Muscle of leg (tissue), 11 donors: ENCODE measurements around the gene P2RY8. TPM values are rescaled to one million over a fixed set of nuclear protein-coding genes. Genes with fewer than 3 reads are reported as not detected.
"Not testable (repeated sequence)": the region's sequence is repeated elsewhere in the genome, so short reads cannot be mapped to it uniquely, and the experiment has no call there.

Experiments used
- DNase-seq: peaks from one replicate; pipeline ENCODE4 v3.0.0; 2013
- H3K27ac ChIP-seq: one replicate; pipeline ENCODE4 v1.5.1; 2013; ENCODE audit warnings: mild to moderate bottlenecking, low read length, control low read depth
- H3K27me3 ChIP-seq: one replicate; pipeline ENCODE4 v1.6.1; 2013; ENCODE audit warnings: low read length; ENCODE audit not compliant: control insufficient read depth, insufficient read depth
- H3K36me3 ChIP-seq: one replicate; pipeline ENCODE4 v1.6.1; 2013; ENCODE audit warnings: low read length; ENCODE audit not compliant: control insufficient read depth, insufficient read depth
- H3K4me1 ChIP-seq: one replicate; pipeline ENCODE4 v1.6.1; 2013; ENCODE audit warnings: low read length; ENCODE audit not compliant: control insufficient read depth, insufficient read depth
- H3K4me3 ChIP-seq: one replicate; pipeline ENCODE4 v1.5.1; 2013; ENCODE audit warnings: low read length, control low read depth
- H3K9me3 ChIP-seq: replicated peaks from 2 replicates; pipeline ENCODE4 v1.6.1; 2013; ENCODE audit warnings: low read depth, low read length; ENCODE audit not compliant: control insufficient read depth
- WGBS: methylation state at CpG from one replicate; pipeline ENCODE4 v1.1.5; 2013; ENCODE audit warnings: missing lambda C conversion rate; ENCODE audit not compliant: insufficient coverage; 5-methylcytosine and 5-hydroxymethylcytosine counted together
- polyA plus RNA-seq, 8 donors: library from polyadenylated mRNA; unstranded; fragments of 120-200 nt; gene quantifications; one replicate each; pipeline versions ENCODE4 v1.2.1 to v1.2.3, GENCODE V29; 2013; ENCODE audit warnings: inconsistent platforms in 1 of 8, low replicate concordance in 1 of 8; ENCODE audit not compliant: insufficient read length in 8 of 8, insufficient read depth in 1 of 8
- total RNA-seq: library from RNA; stranded (reverse); fragments of 120-200 nt; gene quantifications from one replicate; pipeline ENCODE4 v1.2.4, GENCODE V29; 2013

P2RY8 gene
- total and polyA plus RNA-seq, 9 donors: 0.58 to 1.4 (median 1.1) TPM

- no peaks in the 10 kb centered on the region for H3K9me3 ChIP-seq
- no peaks in the 10 kb centered on the region for H3K27me3 ChIP-seq
- H3K36me3 ChIP-seq: no peaks in the 10 kb centered on the region
- no peak overlapping the region for H3K27ac ChIP-seq
- WGBS: 67% methylated on average over 1 of the region's 10 CpGs
- H3K4me1 ChIP-seq: no peaks in the 10 kb centered on the region
- DNase-seq: no peak
- H3K4me3 ChIP-seq: no peak overlapping the region
Measured at GRCh38 chrX:1564750-1565683, 28.0 kb upstream of the P2RY8 start.

GRCh38 chrX:1564077-1564476 is 27.1 kb upstream of the P2RY8 start:
- H3K4me1 ChIP-seq, H3K27me3 ChIP-seq, H3K4me3 ChIP-seq, H3K27ac ChIP-seq, H3K9me3 ChIP-seq, H3K36me3 ChIP-seq, DNase-seq: not testable (repeated sequence)
- WGBS: 90% methylated on average over 5 of the region's 7 CpGs

DNA sequence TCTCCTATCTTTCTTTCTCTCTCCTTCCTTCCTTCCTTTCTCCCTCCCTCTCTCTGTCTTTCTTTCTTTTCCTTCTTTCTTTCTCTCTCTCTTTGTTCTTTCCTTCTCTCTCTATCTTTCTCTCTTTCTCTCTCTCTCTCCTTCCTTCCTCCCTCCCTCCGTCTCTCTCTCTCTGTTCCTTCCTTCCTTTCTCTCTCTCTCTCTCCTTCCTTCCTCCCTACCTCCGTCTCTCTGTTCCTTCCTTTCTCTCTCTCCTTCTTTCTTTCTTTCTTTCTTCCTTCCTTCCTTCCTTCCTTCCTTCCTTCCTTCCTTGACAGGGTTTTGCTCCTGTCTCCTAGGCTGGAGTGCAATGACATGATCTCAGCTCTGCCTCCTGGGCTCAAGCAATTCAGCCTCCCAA is 24.2 kb upstream of the P2RY8 start:
- no peak for DNase-seq
- Histone ChIP-seq H3K4me1 (no peaks in the 10 kb centered on the region), H3K9me3 (no peaks in the 10 kb centered on the region), H3K4me3 (no peak overlapping the region), H3K27me3 (no peaks in the 10 kb centered on the region), H3K36me3 (no peaks in the 10 kb centered on the region), H3K27ac (no peak overlapping the region)
- WGBS: 52% methylated on average over 2 of the region's 2 CpGs

GRCh38 chrX:1558761-1559468 is 21.9 kb upstream of the P2RY8 start:
- no peak overlapping the region for H3K27ac ChIP-seq
- H3K36me3 ChIP-seq: no peaks in the 10 kb centered on the region
- DNase-seq: no peak
- 89% methylated on average over 4 of the region's 13 CpGs for WGBS
- H3K4me1 ChIP-seq: no peaks in the 10 kb centered on the region
- no peaks in the 10 kb centered on the region for H3K27me3 ChIP-seq
- H3K4me3 ChIP-seq: no peak overlapping the region
- H3K9me3 ChIP-seq: peaks cover 4% of the 10 kb centered on the region

DNA sequence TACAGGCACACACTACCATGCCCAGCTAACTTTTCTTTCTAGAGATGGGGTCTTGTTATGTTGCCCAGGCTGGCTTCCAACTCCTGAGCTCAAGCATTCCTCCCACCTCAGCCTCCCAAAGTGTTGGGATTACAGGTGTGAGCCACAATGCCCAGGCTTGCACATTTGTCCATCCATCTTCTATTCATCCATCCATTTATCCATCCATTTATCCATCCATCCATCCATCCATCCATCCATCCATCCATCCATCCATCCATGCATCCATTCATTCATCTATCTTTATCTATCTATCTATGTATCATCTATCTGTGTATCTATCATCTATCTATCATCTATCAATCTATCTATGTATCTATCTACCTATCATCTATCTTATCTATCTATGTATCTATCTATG is 20.5 kb upstream of the P2RY8 start:
- not testable (repeated sequence) for H3K4me3 ChIP-seq, H3K27ac ChIP-seq, H3K9me3 ChIP-seq, H3K4me1 ChIP-seq, DNase-seq, H3K36me3 ChIP-seq, H3K27me3 ChIP-seq

GRCh38 chrX:1555370-1555769 is 18.4 kb upstream of the P2RY8 start:
- H3K9me3 ChIP-seq: peaks cover 4% of the 10 kb centered on the region
- H3K27ac ChIP-seq: no peak overlapping the region
- no peak for DNase-seq

DNA sequence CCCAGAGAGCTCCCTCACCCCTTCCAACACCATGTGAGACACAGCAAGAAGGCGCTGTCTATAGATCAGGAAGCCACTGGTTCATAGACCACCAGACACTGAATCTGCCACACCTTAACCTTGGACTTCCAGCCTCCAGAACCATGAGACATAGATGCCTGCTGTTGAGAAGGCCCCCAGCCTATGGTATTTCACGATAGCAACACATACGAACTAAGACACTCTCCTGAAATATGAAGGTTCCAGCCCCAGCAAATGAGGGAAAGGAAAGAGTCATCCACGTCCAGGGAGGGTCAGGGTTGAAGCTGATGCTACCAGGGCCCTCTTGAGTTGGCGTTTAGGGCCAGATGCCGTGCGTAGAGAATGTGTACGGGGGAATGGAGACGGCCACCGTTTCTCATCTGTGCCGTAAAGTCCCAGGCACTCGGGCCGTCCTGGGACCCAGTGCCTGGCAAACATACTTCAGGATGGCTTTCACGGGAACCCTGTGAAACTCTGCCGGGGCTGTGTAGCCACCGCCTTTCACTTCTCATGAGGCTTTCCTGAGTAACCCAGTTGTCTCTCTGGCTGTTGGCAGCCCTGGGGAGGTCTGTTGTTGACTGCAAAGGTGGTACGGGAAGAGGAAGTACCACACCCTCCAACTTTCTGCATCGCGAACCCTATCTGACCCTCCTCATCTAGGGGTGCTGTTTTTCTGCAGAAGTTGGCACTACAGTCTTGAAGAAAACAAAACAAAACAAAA is 17.7 kb upstream of the P2RY8 start:
- no peak overlapping the region for H3K27ac ChIP-seq
- no peak for DNase-seq
- peaks cover 4% of the 10 kb centered on the region for H3K9me3 ChIP-seq
- H3K27me3 ChIP-seq: no peaks in the 10 kb centered on the region
- WGBS: 83% methylated on average over 12 of the region's 19 CpGs
- no peaks in the 10 kb centered on the region for H3K36me3 ChIP-seq
- H3K4me3 ChIP-seq: no peak overlapping the region
- H3K4me1 ChIP-seq: no peaks in the 10 kb centered on the region

More at GRCh38 chrX:1555370-1555769, 18.4 kb upstream of the P2RY8 start:
- Histone ChIP-seq H3K27me3 (no peaks in the 10 kb centered on the region), H3K4me3 (no peak overlapping the region), H3K36me3 (no peaks in the 10 kb centered on the region), H3K4me1 (no peaks in the 10 kb centered on the region)
- WGBS: 86% methylated on average over 4 of the region's 6 CpGs

DNA sequence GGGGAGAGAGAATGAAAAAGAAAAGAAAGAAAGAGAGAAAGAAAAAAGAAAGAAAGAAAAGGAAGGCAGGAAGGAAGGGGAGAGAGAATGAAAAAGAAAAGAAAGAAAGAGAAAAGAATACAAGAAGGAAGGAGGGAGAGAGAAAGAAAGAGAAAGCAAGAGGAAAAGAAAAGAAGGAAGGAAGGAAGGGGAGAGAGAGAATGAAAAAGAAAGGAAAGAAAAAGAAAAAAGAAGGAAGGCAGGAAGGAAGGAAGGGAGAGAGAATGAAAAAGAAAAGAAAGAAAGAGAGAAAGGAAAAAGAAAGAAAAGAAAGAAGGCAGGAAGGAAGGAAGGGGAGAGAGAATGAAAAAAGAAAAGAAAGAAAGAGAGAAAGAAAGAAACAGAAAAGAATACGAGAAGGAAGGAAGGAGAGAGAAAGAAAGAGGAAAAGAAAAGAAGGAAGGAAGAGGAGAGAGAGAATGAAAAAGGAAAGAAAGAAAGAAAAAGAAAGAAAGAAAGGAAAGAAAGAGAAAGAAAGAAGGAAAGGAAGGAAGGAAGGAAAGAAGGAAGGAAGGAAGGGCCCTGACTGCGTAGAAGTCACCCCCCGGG is 15.1 kb upstream of the P2RY8 start:
- no peak overlapping the region for H3K4me3 ChIP-seq
- WGBS: 86% methylated on average over 3 of the region's 3 CpGs
- no peak overlapping the region for H3K27ac ChIP-seq
- H3K27me3 ChIP-seq: no peaks in the 10 kb centered on the region
- H3K4me1 ChIP-seq: no peaks in the 10 kb centered on the region
- H3K36me3 ChIP-seq: no peaks in the 10 kb centered on the region
- no peak for DNase-seq
- H3K9me3 ChIP-seq: peaks cover 4% of the 10 kb centered on the region

DNA sequence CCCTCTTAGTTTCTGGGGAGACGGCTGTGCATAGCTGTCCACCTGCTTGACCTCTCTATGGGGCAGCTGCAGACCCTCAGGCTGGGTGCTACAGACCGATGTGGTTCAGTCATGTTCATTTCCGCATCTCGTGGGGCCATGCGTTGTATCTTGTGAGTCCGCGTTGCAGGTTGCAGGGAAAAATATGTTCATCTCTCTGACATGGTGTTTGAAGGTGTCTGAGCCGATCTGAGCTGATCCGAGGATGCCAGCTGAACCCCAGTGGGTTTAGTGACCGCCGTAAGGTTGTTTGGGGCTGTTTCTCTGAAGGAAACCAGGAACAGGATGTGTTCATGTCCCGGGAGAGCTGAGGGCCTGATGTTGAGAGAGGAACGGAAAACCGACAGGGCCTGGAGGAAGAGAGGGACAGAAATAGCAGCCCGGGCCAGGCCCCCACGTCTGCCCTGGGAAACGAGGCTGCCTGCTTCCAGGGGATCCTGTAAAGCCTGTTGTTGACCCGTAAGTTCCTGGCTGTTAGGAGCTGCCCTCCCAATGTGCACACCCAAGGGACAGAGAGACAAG is 9.8 kb upstream of the P2RY8 start:
- DNase-seq: peak; percentile 52
- peak overlapping the region; percentile 55 for H3K27ac ChIP-seq
- H3K9me3 ChIP-seq: no peaks in the 10 kb centered on the region
- H3K4me3 ChIP-seq: no peak overlapping the region
- 54% methylated on average over 18 of the region's 18 CpGs for WGBS
- no peaks in the 10 kb centered on the region for H3K36me3 ChIP-seq
- H3K27me3 ChIP-seq: no peaks in the 10 kb centered on the region
- H3K4me1 ChIP-seq: no peaks in the 10 kb centered on the region
